ENCODE data around the gene TSPAN9.

The TSPAN9 gene

DNA sequence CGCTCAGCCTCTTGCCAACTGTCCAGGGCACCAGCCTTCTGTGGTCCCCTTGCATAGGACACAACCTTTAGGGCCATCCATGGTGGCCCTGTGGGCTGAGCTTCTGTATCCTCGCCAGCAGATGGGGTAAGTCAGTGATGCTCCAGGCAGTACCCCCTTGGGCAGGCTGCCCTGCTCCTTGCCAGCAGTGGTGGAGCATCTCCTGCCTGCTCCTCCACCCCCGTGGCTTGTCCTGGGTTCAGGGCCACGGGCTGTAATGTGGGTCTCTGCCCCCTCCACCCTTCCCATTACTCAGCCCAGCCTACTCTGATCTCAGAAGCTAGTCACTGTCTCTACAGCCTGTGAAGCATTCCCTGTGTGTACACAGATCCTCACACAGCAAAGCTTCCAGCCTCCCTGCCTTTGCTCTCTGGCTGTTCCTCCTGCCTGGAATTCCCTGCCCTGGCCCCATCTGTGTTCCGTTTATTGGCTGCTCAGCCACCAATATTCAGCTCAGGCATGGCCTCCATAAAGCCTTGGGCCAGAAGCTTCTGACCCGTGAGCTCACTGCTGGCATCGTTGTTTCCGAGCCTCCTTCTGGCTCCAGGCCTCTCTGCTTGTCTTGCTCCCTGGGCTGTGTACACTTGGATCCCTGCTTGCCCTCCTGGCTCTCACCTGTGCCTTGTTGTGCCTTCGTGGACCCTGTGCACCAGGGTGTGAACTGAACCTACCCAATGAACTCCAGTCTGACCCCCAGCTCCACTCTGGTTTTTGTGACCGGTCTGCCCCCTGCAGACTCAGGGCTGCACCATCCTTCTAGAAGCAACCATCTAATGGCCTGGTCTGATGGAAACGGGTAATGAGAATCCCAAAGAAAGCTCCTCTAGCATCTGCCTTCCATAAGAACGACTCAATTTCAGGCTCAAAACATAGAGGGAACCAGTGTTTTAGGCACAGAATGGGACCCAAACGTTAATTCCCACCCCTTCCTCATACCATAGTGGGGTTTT, 236.8 kb downstream of the TSPAN9 start:
- H3K4me3 ChIP-seq (ENCODE audit: low read depth, low read length): no peak overlapping the region
- TF ChIP-seq POLR2A (IDR thresholded peaks at IDR 0.05; ENCODE audit: extremely low read depth, insufficient read length): no peak
- TF ChIP-seq, protein P1, sequence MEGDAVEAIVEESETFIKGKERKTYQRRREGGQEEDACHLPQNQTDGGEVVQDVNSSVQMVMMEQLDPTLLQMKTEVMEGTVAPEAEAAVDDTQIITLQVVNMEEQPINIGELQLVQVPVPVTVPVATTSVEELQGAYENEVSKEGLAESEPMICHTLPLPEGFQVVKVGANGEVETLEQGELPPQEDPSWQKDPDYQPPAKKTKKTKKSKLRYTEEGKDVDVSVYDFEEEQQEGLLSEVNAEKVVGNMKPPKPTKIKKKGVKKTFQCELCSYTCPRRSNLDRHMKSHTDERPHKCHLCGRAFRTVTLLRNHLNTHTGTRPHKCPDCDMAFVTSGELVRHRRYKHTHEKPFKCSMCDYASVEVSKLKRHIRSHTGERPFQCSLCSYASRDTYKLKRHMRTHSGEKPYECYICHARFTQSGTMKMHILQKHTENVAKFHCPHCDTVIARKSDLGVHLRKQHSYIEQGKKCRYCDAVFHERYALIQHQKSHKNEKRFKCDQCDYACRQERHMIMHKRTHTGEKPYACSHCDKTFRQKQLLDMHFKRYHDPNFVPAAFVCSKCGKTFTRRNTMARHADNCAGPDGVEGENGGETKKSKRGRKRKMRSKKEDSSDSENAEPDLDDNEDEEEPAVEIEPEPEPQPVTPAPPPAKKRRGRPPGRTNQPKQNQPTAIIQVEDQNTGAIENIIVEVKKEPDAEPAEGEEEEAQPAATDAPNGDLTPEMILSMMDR (IDR thresholded peaks at IDR 0.05; ENCODE audit: low read depth, low read length): peak; percentile 44
- peak; percentile 44 for DNase-seq (ENCODE audit: low read depth)

DNA sequence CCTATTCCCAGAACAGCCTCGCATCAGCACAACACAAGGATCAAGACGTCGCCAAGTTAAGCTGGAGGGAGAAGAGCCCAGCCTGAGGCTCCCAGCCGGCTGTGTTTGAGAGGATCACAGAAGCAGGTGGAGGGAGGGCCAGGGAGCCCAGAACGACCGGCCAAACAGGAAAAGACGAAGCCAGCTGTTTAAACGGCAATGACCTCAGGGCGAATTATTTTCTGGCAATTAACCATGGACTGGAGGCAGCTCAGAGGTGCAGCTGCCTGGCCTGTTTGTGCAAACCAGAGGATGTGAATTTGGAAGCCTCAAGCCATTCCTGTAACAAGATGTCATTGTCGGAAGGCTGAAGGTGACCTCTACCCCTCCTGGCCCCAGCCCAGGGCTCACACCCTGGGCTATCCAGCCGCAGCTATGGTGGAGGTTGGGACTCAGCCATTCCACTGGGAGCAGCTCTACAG, 238.1 kb downstream of the TSPAN9 start:
- no peak overlapping the region for H3K4me3 ChIP-seq (ENCODE audit: low read depth, low read length)
- no peak for TF ChIP-seq POLR2A (IDR thresholded peaks at IDR 0.05; ENCODE audit: extremely low read depth, insufficient read length)
- TF ChIP-seq, protein P1 (IDR thresholded peaks at IDR 0.05; ENCODE audit: low read depth, low read length): no peak
- TF ChIP-seq MYC (IDR thresholded peaks at IDR 0.05; ENCODE audit: low read depth, low read length): no peak
- TF ChIP-seq, protein P2, sequence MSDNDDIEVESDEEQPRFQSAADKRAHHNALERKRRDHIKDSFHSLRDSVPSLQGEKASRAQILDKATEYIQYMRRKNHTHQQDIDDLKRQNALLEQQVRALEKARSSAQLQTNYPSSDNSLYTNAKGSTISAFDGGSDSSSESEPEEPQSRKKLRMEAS (IDR thresholded peaks at IDR 0.05; ENCODE audit: low read depth, low read length): no peak
- no peak for DNase-seq (ENCODE audit: low read depth)

DNA sequence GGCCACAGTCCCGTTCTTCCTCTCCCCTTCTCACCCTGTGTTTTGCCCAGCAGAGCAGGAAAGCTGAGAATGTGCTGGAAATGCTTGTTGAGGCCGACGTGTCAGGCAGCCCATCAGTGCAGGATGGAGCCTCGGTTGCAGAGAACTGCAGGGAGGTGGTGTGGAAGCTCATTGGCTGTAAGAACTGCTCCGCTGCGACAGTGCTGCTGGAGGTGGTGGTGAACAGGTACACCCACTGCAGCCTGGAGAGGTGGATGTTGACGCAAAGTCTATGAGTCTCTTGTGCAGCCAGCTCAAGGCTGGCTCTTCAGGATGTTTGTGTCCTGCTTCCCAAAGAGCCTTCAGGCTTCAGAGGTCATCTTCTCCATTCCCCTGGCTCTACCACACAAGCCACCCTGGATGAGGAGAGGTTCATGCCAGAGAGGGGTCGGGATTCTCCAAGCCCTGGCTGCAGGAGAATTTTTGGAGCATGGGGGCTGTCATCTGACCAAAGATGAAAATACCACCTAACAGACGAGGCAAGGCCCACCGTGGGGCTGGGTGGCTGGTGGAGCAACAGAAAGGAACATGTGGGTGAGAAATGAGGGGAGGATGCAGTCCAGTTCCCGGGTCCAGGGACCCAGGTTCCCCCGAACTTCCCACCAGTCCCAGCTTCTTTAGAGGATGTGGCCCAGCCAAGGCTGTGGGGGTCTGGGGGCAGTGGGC, 239.7 kb downstream of the TSPAN9 start:
- TF ChIP-seq MYC (IDR thresholded peaks at IDR 0.05; ENCODE audit: low read depth, low read length): no peak
- TF ChIP-seq, protein P1 (IDR thresholded peaks at IDR 0.05; ENCODE audit: low read depth, low read length): no peak
- TF ChIP-seq, protein P2 (IDR thresholded peaks at IDR 0.05; ENCODE audit: low read depth, low read length): no peak
- TF ChIP-seq POLR2A (IDR thresholded peaks at IDR 0.05; ENCODE audit: extremely low read depth, insufficient read length): no peak
- DNase-seq (ENCODE audit: low read depth): no peak
- H3K4me3 ChIP-seq (ENCODE audit: low read depth, low read length): no peak overlapping the region

DNA sequence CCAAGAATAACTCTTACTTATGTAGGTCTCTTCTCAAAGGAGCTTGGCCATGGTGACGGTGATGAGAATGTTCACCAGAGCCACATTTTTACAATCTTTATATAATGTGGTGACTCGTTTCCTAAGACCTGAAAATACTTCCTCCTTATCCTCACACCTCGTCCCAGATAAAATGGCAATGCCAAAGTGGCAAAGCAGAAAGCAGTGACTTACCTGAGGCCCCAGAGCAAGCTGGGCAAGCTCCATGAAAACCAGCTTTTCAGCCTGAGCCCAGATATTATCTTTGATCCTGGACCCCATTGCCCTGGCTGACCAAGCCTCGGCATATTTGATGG, 240.3 kb downstream of the TSPAN9 start:
- TF ChIP-seq, protein P2 (IDR thresholded peaks at IDR 0.05; ENCODE audit: low read depth, low read length): no peak
- no peak for TF ChIP-seq POLR2A (IDR thresholded peaks at IDR 0.05; ENCODE audit: extremely low read depth, insufficient read length)
- H3K4me3 ChIP-seq (ENCODE audit: low read depth, low read length): no peak overlapping the region
- no peak for DNase-seq (ENCODE audit: low read depth)

DNA sequence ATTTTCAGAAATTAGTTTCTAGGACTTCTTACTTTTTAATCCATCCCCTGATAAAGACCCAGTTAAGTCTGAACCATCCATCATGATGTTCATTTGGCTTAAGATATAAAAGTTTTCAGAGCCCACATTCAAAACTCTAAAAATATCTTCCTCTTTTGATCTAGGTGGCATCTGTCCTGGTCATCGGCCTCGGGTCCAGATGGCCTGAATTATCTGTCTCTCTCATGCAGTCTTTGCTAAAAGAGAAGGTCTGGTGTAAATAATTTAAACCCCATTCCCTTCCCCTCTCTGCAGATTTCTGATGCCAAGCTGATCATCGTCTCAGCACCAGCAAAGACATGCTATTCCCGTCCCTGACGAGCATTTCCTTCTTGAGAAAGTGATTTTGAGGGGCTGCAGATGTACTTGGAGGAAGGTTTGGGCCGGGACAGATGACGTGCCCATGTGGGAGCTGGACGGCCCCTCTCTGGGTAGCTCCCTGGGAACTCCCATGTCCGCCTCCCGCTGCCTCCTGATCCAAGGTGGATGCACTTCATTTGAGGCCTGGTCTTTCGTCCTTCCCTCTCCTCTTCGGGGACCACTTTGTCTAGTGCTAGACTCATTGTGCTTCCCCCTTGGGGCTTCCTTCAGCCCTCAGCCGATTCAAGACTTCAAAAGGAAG, 240.8 kb downstream of the TSPAN9 start:
- TF ChIP-seq, protein P1 (IDR thresholded peaks at IDR 0.05; ENCODE audit: low read depth, low read length): no peak
- TF ChIP-seq, protein P2 (IDR thresholded peaks at IDR 0.05; ENCODE audit: low read depth, low read length): no peak
- TF ChIP-seq POLR2A (IDR thresholded peaks at IDR 0.05; ENCODE audit: extremely low read depth, insufficient read length) (no peak), MYC (IDR thresholded peaks at IDR 0.05; ENCODE audit: low read depth, low read length) (no peak)
- DNase-seq (ENCODE audit: low read depth): no peak
- H3K4me3 ChIP-seq (ENCODE audit: low read depth, low read length): no peak overlapping the region

Data from NB4 (cell line).